ENCODE data around the gene MAP1LC3C.
A peak's percentile ranks its signal among the peaks of the same experiment; 100 is the strongest.

The MAP1LC3C gene

GRCh38 chr1:241999026-241999425 lies at the start of gene MAP1LC3C:
TSS of gene MAP1LC3C (minus strand) at chr1:241999098. CDS start at chr1:241999008, 90 bp downstream.
- no peak for DNase-seq

DNA sequence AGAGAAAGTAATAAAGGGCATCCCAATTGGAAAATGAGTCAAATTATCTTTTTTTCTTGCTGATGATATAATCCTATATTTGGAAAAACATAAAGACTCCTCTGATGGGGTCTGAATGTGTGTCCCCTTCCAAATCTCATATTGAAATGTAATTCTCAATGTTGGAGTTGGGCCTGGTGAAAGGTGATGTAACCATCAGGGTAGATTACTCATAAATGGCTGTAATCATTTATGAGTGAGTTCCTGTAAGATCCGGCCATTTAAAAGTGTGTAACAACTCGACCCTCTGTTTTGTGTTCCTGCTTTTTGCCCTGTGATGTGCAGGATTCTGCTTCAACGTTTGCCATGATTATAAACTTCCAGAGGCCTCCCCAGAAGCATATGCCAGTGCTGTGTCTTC lies 44.3 kb upstream of the MAP1LC3C start:
- no peak for DNase-seq

DNA sequence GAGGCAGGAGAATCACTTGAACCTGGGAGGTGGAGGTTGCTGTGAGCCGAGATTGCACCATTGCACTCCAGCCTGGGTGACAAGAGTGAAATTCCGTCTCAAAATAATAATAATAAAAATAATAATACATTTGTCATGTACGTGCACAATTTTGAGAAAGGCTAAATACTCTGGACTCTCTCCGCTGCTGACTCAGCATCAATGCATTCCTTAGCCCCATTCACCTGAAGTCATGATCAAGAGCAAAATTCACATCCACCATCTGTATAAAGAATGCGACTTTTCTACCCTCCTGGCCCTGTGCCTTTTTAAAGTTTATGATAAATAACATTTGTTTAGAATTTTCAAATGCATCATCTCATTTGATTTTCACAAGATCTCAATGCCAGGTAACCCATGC lies 35.5 kb upstream of the MAP1LC3C start:
- no peak for DNase-seq

- no peak for DNase-seq
Measured at GRCh38 chr1:242033447-242033846, 34.5 kb upstream of the MAP1LC3C start.

DNA sequence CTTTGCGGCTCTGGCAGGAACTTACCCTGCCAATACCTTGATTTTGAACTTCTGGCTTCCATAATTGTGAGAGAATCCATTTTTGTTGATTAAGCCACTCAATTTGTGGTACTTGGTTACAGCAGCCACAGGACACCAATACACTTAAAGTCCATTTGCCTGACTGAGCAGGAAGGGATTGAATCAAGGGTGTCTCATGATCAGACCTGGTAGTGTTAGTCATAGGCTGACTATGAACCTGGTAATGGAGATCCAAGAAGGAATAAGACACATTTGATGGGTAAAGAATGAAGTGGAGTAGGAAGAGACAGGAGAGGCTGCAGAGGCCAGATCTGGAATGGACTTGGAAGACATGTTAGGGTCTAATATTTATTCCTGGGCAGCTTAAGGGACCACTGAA lies 31.2 kb upstream of the MAP1LC3C start:
- no peak for DNase-seq

DNA sequence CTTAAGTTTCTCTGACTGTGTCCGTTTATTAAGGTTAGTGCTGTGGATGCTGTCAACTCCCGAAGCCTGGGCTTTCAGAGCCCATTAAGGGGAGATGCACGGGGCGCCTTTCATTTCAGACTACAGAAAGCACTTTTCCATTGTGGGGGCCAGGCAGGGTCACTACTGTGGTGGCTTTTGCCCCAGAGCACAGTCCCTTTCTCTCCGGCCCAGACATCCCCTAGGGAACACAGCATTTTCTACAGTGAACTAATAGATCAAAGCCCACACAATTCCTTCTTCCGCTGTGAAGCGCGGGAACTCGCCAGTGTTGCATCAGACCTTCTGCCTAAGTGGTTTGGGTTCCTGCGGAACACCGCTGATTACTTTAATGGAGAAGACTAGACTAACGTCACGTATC lies 26.8 kb upstream of the MAP1LC3C start:
- DNase-seq: no peak

- no peak for DNase-seq
Measured at GRCh38 chr1:242023805-242024204, 24.9 kb upstream of the MAP1LC3C start.

DNA sequence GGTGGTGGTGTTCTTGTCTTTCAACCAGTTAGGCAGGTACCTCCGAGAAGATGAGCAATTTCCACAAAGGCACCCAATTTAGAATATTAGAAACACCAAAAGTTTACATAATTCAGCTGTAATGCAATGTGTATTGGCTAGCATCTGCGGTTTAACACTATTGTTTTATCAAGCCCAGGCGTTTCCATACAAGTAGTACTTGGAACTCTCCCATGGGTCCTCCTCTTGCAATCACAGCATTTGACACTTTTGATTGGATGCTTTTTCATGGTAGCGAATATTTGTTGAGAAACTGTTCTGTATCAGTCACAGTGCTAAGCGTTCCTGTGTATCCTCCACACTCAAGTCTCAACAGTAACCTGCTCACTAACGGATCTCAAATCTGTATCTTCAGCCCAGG lies 20.1 kb upstream of the MAP1LC3C start:
- no peak for DNase-seq

GRCh38 chr1:242017580-242018233 lies 18.8 kb upstream of the MAP1LC3C start:
- peak; percentile 50 for DNase-seq

- DNase-seq: no peak
Measured at GRCh38 chr1:242016479-242016878, 17.6 kb upstream of the MAP1LC3C start.

- peak; percentile 35 for DNase-seq
Measured at GRCh38 chr1:242011894-242012660, 13.2 kb upstream of the MAP1LC3C start.

DNA sequence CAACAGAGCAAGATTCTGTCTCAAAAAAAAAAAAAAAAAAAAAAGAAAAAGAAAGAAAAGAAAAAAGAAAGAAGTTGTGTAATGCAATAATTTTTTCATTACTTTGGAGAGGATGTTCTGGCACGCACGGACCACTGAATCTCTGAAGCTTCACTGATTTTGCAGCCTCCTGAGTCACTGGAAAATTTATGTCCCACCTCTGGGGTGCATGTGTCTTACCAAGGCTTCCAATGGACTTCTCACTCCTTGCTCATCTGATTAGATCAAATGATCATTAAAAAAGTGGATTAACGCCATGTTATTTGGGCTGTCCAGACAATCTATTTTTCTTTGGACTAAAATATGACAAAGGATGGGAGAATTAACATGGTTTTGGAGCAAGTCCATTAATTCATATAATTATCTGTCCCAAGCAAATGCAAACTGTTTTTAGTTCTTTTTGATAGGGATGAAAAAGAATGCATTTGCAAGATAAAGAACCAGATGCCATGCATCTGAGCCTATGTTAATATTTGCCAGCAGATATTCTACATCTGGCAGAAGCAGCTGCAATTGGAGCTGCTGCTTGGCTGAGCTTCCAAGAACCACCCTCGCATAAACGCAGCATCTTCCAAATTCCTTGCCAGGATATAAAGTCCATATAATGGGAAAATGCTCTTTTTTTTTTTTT lies 10.1 kb upstream of the MAP1LC3C start:
- DNase-seq: no peak

- DNase-seq: no peak
Measured at GRCh38 chr1:242006976-242007375, 8.1 kb upstream of the MAP1LC3C start.

DNA sequence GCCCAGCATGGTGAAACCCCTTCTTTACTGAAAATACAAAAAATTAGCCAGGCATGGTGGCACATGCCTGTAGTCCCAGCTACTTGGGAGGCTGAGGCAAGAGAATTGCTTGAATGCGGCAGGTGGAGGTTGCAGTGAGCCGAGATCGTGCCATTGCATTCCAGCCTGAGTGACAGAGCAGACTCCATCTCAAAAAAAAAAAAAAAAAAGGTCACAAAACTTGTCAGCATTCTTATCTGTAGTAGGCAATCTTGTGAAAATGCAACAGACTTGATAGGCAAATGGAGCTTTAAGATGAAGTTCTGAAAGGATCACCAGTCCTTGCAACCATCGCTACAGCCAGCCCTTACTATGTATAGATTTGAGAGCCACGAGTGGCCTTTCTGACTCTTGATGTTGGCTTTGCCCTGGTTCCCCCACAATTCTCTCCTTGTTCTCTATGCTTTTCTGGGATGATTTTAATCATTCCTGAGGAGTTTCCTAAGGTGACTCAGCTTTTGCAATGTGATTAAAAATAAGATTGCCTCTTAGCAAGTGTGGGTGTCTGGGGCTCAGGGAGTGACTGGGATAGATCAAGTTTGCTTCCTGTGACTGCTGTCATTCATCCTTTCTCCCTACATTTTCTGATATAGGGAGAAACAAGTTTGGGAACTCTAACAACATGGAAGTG lies 7.1 kb upstream of the MAP1LC3C start:
- peak; percentile 44 for DNase-seq

DNA sequence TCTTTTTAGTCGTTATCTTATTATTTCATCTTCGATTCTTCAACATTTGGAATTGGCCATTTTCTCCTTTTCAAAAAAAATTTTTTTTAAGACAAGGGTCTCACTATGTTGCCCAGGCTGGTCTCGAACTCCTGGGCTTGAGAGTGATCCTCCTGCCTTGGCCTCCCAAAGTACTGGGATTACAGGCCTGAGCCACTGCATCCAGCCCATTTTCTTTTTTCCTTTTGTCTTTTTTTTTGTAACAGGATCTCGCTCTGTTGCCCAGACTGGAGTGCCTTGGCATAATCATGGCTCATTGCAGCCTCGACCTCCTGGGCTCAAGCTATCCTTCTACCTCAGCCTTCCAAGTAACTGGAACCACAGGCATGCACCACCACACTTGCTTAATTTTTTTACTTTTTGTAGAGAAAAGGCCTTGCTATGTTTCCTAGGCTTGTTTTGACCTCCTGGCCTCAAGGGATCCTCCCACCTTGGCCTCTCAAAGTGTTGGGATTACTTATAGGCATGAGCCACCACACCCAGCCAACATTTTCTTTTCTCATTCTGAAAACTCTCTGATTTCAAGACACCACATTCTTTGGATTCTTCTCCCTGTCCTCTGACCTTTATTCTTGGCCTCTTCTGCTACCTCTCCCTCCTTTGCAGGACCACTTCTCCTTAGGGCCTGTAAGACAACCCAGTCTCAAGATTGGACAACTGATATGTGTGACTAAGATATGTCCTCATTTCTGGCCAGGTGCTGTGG lies 6.0 kb upstream of the MAP1LC3C start:
- DNase-seq: peak; percentile 11

DNA sequence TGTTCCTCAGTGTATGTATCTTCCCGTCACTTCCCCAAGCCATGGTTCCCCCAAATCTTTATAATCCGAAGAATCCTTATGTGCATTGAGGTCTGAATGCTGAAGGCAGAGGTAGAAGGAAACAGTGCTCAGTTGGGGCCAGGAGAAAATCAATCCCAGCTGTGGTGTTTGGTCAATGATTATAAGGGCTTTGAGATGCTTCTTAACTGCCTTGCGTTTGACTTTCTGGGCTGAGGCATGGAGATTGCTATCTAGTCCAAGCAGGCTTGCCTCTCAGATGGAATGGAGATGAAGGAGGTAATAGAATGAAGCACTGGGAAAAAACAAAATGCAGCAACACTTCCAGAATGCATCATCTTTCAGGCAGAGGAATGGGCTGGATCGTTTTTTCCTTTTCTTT lies 3.6 kb upstream of the MAP1LC3C start:
- peak; percentile 36 for DNase-seq

DNA sequence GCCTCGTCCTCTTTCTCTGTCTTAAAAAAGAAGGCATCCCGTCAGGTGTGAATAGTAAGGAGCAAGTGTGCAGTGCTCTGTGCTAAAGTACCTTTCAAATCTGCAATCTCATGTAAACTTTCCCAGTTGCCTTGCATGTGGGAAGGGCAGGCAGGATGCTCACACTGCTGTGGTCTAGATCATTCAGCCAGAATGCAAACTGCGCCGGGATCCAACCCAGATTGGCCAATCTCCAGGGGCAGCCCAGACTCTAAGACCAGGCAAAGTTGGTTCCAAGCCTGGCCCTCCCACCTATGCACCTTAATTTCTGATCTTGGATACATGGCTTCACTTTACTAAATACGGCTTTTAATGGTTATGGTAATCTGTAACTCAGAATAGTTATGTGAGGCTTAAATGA lies 3.2 kb upstream of the MAP1LC3C start:
- peak; percentile 32 for DNase-seq

- no peak for DNase-seq
Measured at GRCh38 chr1:242000434-242000833, 1.5 kb upstream of the MAP1LC3C start.

GRCh38 chr1:241998412-241998921 lies 431 bp downstream of the MAP1LC3C start:
- peak; percentile 86 for DNase-seq

GRCh38 chr1:241997401-241997998 lies 1.4 kb downstream of the MAP1LC3C start:
- peak; percentile 6 for DNase-seq

DNA sequence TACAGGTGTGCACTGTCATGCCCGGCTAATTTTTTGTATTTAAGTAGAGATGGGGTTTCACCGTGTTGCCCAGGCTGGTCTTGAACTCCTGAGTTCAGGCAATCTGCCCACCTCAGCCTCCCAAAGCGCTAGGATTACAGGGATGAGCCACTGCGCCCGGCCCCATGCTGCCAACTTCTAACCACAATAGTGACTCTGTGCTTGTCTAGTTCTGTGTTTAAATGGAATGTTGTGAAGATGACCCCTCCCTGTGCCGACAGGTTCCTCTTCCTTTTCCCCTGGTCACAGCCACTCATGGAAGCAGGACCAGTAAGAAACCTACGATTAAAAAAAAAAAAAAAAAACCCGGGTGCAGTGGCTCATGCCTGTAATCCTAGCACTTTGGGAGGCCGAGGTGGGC lies 4.7 kb downstream of the MAP1LC3C start:
- no peak for DNase-seq

DNA sequence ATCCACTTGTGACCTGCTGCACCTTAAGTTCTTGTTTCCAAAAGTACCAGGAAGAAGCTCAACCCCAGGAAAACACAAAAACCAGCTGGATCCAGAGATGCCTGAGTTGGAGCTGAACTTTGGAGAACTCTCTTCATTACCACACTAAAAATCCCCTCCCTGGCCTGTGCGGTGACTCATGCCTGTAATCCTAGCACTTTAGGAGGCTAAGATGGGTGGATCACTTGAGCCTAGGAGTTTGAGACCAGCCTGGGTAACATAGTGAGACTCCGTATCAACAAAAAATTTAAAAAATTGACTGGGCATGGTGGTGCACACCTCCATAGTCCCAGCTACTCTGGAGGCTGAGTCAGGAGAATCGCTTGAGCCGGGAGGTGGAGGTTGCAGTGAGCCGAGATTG lies 6.2 kb downstream of the MAP1LC3C start:
- DNase-seq: peak; percentile 32
